Calu3 (cell line): ENCODE measurements around the gene C19orf47. TPM values are rescaled to one million over a fixed set of nuclear protein-coding genes. Genes with fewer than 3 reads are reported as not detected.

Experiments
- BruUV-seq: library from RNA; stranded (reverse); fragments of 400-500 nt; replicated peaks from 2 replicates; lab custom pipeline; 2021; lab: Mats Ljungman, UMichigan
- CTCF ChIA-PET: fragments of 300-600 bp; sonication (Branson Sonifier 250); formaldehyde crosslinking; loops from one replicate; lab custom pipeline; 2022; ENCODE audit warnings: antibody characterized with exemption; lab: Charles Lee
- DNase-seq: peaks from one replicate; pipeline ENCODE4 v3.0.0; 2022
- H3K27ac Mint-ChIP-seq: one replicate; pipeline ENCODE4 v1.8.0; 2022; ENCODE audit warnings: mixed read lengths; ENCODE audit not compliant: unreplicated experiment
- H3K27me3 Mint-ChIP-seq: one replicate; pipeline ENCODE4 v1.8.0; 2022; ENCODE audit warnings: mixed read lengths; ENCODE audit not compliant: unreplicated experiment
- H3K36me3 Mint-ChIP-seq: one replicate; pipeline ENCODE4 v1.8.0; 2022; ENCODE audit warnings: mild to moderate bottlenecking, moderate library complexity, mixed read lengths; ENCODE audit not compliant: insufficient read depth, unreplicated experiment
- H3K4me1 Mint-ChIP-seq: one replicate; pipeline ENCODE4 v1.8.0; 2022; ENCODE audit warnings: mild to moderate bottlenecking, low read depth, mixed read lengths; ENCODE audit not compliant: unreplicated experiment
- H3K4me3 Mint-ChIP-seq: one replicate; pipeline ENCODE4 v1.8.0; 2022; ENCODE audit warnings: mild to moderate bottlenecking, low read depth, moderate library complexity, mixed read lengths; ENCODE audit not compliant: unreplicated experiment
- H3K9me3 Mint-ChIP-seq: one replicate; pipeline ENCODE4 v1.8.0; 2022; ENCODE audit warnings: low read depth, mixed read lengths; ENCODE audit not compliant: unreplicated experiment
- intact Hi-C: fragments of 100-400 bp; cut with micrococcal nuclease; formaldehyde crosslinking; loops from one replicate; pipeline ENCODE4 v1.10.0; 2022; ENCODE audit not compliant: unreplicated experiment
- total RNA-seq: library from RNA; stranded (reverse); gene quantifications from 2 replicates; pipeline ENCODE4 v1.2.3, GENCODE V29; 2022
- TF ChIP-seq, protein P1 (sequence below): fragments of 200-600 bp; IDR thresholded peaks from one replicate; pipeline ENCODE4 v1.8.0; 2022; ENCODE audit warnings: antibody characterized with exemption; ENCODE audit not compliant: unreplicated experiment

C19orf47 gene
- total RNA-seq, 1 experiment from 2014 or later = 22.7 TPM

GRCh38 chr19:40390084-40390742 lies 42.0 kb upstream of the C19orf47 start, which contains the start of gene HIPK4:
TSS of gene HIPK4 (minus strand) at chr19:40390181. CDS start at chr19:40389902, 279 bp downstream.
- BruUV-seq = no TSS peak
- peak within 1 kb of the TSS; percentile 48 for H3K27ac Mint-ChIP-seq

GRCh38 chr19:40389404-40390083 lies 41.3 kb upstream of the C19orf47 start:
- no peak for DNase-seq
- Mint-ChIP-seq H3K36me3 (peaks cover 23% of the 10 kb centered on the region), H3K4me1 (peaks cover 27% of the 10 kb centered on the region), H3K27ac (peak overlapping the region; percentile 48), H3K9me3 (no peaks in the 10 kb centered on the region), H3K27me3 (peaks cover 27% of the 10 kb centered on the region), H3K4me3 (no peak overlapping the region)
- CTCF ChIA-PET = interaction anchor here (0.6 kb wide), 1 partner anchor 244 kb away, joined by 4 read pairs; no protein-coding TSS in a partner anchor
- intact Hi-C loops = no loop called here
- no TSS peak for BruUV-seq
- TF ChIP-seq, protein P1, sequence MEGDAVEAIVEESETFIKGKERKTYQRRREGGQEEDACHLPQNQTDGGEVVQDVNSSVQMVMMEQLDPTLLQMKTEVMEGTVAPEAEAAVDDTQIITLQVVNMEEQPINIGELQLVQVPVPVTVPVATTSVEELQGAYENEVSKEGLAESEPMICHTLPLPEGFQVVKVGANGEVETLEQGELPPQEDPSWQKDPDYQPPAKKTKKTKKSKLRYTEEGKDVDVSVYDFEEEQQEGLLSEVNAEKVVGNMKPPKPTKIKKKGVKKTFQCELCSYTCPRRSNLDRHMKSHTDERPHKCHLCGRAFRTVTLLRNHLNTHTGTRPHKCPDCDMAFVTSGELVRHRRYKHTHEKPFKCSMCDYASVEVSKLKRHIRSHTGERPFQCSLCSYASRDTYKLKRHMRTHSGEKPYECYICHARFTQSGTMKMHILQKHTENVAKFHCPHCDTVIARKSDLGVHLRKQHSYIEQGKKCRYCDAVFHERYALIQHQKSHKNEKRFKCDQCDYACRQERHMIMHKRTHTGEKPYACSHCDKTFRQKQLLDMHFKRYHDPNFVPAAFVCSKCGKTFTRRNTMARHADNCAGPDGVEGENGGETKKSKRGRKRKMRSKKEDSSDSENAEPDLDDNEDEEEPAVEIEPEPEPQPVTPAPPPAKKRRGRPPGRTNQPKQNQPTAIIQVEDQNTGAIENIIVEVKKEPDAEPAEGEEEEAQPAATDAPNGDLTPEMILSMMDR = no peak

More at GRCh38 chr19:40390084-40390742, 42.0 kb upstream of the C19orf47 start, which contains the start of gene HIPK4:
- no peak within 1 kb of the TSS for H3K4me3 Mint-ChIP-seq
- no peaks in the 10 kb centered on the region for H3K9me3 Mint-ChIP-seq
- H3K36me3 Mint-ChIP-seq = peaks cover 23% of the 10 kb centered on the region
- TF ChIP-seq, protein P1 = no peak
- H3K4me1 Mint-ChIP-seq = peaks cover 27% of the 10 kb centered on the region
- peaks cover 21% of the 10 kb centered on the region for H3K27me3 Mint-ChIP-seq
- intact Hi-C loops = no loop called here
- no peak for DNase-seq
- CTCF ChIA-PET = interaction anchor here (0.7 kb wide), 1 partner anchor 180 kb away, joined by 3 read pairs; no protein-coding TSS in a partner anchor

GRCh38 chr19:40388481-40388880 lies 40.3 kb upstream of the C19orf47 start:
- Mint-ChIP-seq H3K9me3 (no peaks in the 10 kb centered on the region), H3K4me3 (no peak overlapping the region), H3K36me3 (peaks cover 19% of the 10 kb centered on the region), H3K27me3 (peaks cover 30% of the 10 kb centered on the region), H3K4me1 (peaks cover 22% of the 10 kb centered on the region), H3K27ac (no peak overlapping the region)
- CTCF ChIA-PET = no interaction called here
- DNase-seq = no peak
- intact Hi-C loops = no loop called here
- BruUV-seq = no TSS peak
- TF ChIP-seq, protein P1 = no peak

DNA sequence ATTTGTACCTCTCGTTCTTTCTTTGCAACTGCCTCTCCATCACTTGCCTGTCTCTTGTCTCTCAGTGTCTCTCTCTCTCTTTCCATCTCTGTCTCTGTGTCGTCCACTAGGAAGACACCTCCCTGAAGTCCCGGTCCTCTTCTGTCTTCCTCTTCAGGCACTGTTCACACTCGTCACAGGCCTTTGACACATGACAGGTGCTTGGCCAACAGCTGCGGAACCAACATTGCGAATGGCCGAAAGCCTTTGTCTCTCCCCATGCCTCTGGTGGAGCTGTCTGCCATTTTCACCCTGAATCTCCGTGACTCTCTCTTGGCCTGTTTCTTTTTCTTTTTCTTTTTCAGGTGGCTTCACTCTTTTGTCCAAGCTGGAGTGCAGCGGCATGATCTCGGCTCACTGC lies 39.0 kb upstream of the C19orf47 start:
- CTCF ChIA-PET = interaction anchor here (1.3 kb wide), 1 partner anchor 9 kb away, joined by 6 read pairs; no protein-coding TSS in a partner anchor
- no peak overlapping the region for H3K4me3 Mint-ChIP-seq
- intact Hi-C loops = no loop called here
- H3K27me3 Mint-ChIP-seq = peaks cover 30% of the 10 kb centered on the region
- H3K9me3 Mint-ChIP-seq = no peaks in the 10 kb centered on the region
- no peak for DNase-seq
- peaks cover 9% of the 10 kb centered on the region for H3K4me1 Mint-ChIP-seq
- BruUV-seq = no TSS peak
- TF ChIP-seq, protein P1 = no peak
- no peak overlapping the region for H3K27ac Mint-ChIP-seq
- peaks cover 7% of the 10 kb centered on the region for H3K36me3 Mint-ChIP-seq
